GM19025 (cell line): ENCODE measurements around the gene PDE11A.

ENCODE experiments used
- ATAC-seq: cut with Tn5 transposase; IDR thresholded peaks from one replicate; pipeline ENCODE4 v1.9.1; 2021; ENCODE audit warnings: mild to moderate bottlenecking, low read depth, moderate library complexity; ENCODE audit not compliant: unreplicated experiment

PDE11A gene

GRCh38 chr2:177646241-177646640, 426.3 kb downstream of the PDE11A start:
- ATAC-seq = no peak

- ATAC-seq = no peak
Observed at GRCh38 chr2:177641331-177641730, 431.2 kb downstream of the PDE11A start.

- no peak for ATAC-seq
Observed at GRCh38 chr2:177640423-177640822, 432.2 kb downstream of the PDE11A start.

DNA sequence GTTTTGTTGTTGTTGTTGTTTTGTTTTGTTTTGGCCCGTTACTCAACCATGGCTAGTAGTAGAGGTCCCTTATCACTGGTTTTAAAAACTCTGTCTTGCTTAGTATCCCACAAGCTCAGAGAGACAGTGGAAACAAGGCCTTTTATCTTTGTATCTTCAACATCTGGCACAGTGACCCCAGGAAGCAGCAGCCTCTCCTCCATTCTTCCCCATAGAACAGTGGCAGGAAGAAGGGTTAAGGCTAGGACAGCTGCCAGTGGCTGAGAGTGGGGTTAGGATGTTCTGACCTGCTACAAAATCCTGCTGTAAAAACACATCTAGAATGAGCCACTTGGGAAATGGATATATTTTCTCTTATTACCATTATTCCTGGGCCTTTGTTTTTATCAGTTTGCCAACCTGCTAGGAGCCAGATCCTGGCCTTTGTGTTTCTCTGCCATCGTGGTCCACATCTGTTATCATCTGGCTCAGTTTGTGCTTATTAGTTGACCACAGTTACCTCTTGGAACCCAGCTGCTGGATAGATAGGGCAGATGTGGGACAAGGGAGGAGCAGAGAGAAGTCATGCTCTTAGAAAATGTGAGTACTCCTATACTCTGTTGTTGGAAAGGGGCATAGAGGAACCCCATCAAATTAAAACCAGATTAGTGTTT, 433.2 kb downstream of the PDE11A start:
- no peak for ATAC-seq

DNA sequence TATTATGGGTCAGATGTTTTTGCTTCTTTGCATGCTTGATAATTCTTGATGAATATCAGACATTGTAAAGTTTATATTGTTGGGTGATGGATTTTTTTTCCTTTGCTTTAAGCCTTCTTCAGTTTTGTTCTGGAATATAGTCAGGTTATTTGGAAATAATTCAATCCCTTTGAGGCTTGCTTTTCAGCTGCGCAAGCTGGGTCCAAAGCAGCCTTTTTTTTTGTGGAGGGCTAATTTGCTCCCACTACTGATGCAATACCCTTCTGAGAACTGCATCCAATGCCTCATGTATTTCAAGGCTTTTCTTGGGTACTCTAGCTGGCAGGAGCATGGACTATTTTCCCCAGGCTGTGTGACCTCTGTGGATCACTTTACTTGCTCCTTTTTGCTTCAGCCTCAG, 434.1 kb downstream of the PDE11A start:
- no peak for ATAC-seq

DNA sequence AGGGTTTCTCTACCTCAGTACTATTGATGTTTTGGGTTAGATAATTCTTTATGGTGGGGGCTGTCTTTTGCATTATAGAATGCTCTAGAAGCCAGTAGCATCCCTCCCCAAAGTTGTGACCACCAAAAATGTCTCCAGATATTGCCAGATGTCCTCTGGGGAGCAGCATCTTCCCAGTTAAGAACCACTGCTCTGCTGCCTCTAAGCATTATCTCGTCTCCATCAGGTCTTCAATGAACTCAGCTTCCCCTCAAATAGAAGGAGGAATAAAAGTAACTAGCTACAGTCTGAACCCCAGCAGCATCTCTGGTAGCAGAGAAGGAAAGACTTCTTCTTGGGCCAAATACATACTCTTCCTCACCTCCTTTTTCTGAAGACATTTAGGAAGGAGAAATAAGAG, 435.9 kb downstream of the PDE11A start:
- no peak for ATAC-seq

DNA sequence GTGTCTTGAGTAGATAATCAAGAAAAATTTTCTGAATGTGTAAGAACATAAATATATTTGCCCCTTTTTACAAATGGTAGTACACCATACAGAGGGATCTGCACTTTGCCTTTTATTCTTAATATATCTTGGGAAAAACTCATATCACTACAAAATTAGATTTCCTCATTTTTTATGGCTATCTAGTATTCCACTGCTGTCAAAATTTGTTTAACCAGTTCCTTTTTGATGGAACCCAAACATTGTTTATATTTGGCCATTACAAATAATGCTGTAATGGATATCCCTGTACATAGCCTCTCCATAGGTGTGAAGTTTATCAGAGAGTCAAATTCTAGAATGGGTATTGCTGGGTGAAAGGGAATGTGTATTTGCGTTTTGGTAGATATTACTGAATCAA, 436.9 kb downstream of the PDE11A start:
- no peak for ATAC-seq

- no peak for ATAC-seq
Observed at GRCh38 chr2:177633910-177634294, 438.7 kb downstream of the PDE11A start.

DNA sequence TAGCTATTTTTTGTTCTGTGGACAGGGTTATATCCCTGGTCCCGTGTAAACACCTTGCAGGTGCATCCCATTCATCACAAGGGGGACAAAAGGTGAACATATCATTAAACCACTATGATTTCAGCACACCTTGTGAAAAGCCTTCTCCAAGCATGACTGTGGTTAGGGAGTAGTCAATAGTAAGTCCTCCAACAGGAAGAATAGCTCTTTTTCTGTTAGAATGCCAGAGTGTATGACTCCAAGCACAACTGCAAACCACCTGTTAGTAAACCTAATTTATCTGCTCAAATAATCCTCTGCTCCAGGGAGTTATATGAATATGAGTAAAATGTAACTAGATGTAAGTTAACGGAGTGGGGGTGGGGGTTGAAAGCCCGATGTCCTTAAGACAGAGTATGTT, 439.5 kb downstream of the PDE11A start:
- no peak for ATAC-seq

GRCh38 chr2:177631680-177632079, 440.9 kb downstream of the PDE11A start:
- no peak for ATAC-seq

DNA sequence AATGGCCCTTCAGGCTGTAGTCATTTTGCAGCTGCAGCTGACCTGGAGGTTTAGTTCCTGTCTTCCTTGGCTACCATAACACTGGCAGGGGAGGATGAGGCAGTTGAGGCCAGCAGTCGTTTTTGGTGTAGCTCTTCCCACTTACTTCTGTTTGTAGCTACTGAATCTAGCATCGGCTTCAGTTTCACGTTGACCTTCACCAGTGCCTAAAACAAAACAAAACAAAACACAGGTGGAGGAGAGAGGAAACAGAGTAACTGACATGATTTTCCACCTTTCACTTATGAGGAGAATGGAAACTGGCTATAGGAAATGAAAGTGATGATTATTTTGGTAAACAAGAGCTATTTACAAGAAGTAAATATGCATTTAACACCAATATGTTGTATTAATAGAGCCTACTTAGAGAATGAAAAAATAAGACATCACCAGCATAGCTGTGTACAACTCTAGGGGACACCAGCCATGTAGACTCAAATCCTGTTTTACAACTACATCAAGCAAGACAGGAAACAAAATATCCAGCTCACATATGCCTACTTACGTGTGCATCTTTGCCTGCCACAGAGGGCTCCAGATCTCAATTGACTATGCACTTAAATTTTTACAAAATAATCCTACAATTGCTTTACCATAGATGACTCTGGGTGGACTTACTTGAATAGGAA, 443.1 kb downstream of the PDE11A start:
- no peak for ATAC-seq

DNA sequence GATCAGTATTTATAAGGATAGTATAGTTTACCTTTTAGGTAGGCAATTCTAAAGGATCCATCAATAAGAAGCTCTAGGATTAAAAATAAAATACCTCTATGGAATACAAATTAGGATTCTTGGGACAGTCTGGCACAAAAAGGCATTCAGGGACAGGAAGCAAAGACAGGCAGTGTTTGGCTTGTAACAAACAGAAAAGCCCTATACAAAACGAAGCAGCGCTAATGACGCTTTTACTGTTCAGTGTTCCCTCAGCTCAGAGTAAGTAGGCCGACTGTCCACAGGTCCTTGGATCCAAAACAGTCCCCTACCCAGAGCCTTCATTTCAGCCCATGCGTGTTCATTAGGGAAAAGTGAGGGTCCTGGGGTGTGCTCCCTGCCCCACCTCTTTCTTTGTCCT, 443.7 kb downstream of the PDE11A start:
- no peak for ATAC-seq

GRCh38 chr2:177625744-177626650, 446.6 kb downstream of the PDE11A start:
- no peak for ATAC-seq

GRCh38 chr2:177622521-177622920, 450.1 kb downstream of the PDE11A start:
- ATAC-seq = no peak

- ATAC-seq = no peak
Observed at GRCh38 chr2:177619986-177620385, 452.6 kb downstream of the PDE11A start.

GRCh38 chr2:177619461-177619860, 453.1 kb downstream of the PDE11A start:
- ATAC-seq = no peak

- ATAC-seq = peak; percentile 98
Observed at GRCh38 chr2:177618255-177619253, 454.0 kb downstream of the PDE11A start.

DNA sequence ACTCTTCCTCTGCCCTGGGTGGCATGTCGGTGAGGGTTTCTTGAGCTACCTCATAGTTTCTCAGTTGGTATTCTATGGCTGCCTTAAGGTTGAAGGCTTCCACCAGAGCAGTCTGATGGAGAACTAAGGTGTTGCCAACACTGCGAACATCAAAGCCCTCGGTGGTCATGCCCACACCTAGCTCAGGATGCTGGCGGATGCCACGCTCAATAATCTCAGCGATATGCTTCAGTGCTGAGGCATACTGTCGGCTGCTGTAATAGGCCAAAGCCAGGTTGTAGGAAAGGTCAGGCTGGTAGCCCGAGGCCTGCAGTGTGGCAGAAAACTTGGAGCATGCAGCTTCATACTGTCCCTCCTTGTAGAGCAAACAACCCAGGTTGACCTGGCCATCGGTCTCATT, 454.7 kb downstream of the PDE11A start:
- no peak for ATAC-seq

DNA sequence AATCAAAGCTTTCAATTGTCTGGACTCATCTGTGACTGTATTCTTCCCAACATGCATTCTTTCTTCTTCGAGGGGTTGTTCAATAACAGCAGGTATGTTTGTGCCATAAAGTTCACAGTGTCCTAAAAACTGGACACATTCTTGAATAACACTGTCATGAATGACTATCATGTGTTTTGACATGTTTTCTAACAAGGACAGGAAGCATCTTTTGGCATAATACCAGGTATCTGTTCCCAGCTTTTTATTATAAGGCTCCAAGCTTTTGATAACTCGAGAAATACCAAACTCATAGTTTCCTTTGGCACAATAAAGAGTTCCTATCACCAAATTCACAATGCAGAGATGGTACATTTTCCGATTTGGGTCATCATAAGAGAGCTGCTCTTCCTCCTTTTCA, 455.8 kb downstream of the PDE11A start:
- ATAC-seq = no peak

- ATAC-seq = no peak
Observed at GRCh38 chr2:177616066-177616465, 456.5 kb downstream of the PDE11A start.
